Activated CD4-positive, CD25-positive, alpha-beta regulatory T cell (primary cell): Measurements from ENCODE around the gene CGB8.
"Not testable (repeated sequence)": the region's sequence is repeated elsewhere in the genome, so short reads cannot be mapped to it uniquely, and the experiment has no call there.

Source experiments
- DNase-seq, 4 experiments: peaks; one replicate each; lab custom pipeline; 2025; lab: John Stamatoyannopoulos, UW

CGB8 gene

DNA sequence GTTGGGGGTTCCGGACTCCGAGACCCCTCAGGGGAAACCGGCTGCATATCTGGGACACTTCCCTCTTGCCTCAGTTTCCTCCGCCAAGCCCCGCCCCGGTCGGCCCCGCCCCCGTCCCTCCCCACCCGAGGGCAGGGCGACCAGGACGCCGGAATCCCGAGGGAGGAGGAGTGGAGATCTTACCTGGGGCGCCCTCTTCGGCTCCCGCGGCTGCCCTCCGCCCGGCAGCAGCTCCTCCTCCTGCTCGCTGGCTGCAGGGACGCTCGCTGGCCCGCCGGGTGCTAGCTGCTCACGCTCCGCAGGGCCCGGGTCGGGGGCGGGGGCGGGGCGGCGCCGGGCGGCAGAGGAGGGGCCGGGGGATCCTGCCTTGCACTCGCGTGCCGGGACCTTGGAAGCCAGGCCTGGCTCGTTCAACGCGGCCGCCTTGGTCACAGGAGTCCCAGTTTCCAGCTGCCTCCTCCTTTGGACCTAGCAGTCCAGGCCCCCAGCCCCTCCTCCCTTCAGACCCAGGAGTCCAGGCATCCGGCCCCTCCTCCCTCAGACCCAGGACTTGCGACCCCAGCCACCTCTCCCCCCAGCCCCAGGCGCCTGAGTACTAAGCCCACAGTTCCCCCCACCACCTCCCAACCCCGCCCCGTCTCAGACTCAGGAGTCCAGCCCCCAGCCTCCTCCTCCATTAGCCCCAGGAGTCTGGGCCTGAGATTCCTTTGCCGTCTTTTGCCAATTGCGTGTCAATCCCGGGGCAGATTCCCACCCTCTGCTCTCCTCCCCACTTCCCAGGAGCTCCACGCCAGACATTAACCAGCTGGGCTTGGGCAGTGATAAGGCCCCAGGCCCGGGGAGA is 16.1 kb upstream of the CGB8 start, which contains the start of gene NTF4:
NTF4 (minus strand) TSS at position 51 of the 844 bp plus-strand sequence. CDS start 2,821 bp downstream, outside the sequence.
- no peak for DNase-seq

DNA sequence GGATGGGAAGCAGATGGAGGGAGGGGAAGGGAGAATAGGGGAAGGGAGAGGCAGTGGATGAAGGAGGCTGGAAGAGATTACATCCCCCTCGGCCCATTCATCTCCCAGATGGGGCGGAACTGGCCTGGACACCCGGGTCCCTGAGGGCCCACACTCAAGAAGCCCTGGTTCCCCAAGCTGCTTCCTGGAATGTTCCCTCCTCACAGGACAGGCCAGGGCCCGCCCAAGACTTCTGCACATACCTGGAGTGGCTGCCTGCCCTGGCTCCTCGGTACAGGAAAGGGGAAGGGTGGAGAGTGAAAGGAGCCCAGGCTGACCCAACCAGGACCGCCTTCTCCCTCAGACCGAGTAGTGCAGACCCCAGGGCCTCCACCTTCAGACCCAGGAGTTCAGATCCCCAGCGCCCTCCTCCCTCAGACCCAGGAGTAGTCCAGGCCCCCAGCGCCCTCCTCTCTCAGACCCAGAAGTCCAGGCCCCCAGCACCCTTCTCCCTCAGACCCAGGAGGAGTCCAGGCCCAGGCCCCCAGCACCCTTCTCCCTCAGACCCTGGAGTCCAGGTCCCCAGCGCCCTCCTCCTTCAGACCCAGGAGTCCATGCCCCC is 15.2 kb upstream of the CGB8 start:
- no peak for DNase-seq

DNA sequence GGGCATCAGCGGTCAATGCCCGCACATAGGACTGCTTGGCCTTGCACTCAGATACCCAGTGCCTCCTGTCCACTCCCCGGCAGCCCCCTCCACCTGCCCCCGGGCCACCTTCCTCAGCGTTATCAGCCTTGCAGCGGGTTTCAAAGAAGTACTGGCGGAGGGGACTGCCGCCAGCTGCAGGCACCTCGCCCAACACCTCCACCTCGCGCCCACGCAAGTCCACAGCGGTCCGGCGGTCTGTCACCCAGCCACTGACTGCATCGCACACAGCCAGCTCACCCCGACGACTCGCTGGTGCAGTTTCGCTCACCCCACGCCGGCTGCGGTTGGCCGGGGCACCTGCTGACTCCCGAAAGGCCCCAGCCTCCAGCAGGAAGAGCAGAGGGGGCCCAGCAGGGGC is 12.5 kb upstream of the CGB8 start:
- DNase-seq = no peak

DNA sequence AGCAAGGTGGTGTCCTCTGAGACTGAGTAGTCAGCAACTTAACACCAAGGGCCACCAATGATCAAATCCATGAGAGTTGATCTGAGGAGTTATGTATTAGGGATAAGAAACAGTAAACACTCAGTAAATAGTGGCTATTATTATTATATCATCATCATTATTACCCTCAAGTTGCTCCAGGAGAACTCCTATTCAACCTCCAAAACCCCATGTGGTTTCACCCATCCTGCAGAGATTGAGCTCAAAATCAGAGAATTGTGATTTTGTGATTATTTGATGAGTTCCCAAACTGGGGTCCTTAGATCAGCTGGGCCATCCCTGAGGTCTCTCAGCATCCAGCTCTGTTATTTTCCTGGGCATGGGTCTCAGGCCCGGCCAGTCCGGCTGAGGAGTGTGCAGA is 12.1 kb upstream of the CGB8 start:
- no peak for DNase-seq

DNA sequence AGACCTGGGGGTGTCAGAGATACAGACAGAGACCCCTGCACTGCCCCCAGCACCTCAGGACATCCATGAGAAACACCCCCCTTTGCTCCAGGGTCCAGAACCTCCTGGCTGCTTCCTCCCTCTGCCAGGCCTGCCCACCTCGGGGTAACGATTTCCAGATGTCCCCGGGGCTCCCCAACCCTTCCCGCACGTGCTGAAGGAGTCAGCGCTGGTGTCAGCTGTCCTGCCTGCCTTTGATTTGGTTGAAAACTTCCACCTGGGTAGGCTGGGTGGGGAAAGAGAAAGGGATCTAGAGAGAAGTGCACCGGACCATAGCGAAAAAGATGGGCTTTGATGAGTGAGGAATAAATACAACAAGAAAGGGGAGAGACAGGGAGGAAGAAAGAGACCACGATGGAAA is 10.1 kb upstream of the CGB8 start:
- no peak for DNase-seq

DNA sequence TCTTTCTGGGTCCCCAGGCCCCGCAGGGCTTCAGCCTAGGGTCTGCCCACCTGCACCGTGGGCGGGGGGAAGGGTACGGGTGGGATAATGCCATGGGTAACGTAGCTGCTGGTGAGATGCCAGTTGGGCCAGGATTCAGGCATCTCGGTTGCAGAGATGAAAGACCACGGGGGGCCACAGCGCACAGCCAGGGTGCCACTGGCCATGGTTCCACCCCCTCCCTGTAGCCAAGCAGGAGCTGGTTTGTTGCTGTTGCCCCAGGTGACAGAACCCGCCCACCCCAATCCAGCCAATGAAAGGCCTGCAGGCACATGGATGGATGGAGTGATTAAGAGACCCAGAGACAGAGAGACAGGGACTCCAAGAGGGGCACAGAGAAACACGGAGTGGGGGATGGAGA is 9.7 kb upstream of the CGB8 start:
- DNase-seq = no peak

DNA sequence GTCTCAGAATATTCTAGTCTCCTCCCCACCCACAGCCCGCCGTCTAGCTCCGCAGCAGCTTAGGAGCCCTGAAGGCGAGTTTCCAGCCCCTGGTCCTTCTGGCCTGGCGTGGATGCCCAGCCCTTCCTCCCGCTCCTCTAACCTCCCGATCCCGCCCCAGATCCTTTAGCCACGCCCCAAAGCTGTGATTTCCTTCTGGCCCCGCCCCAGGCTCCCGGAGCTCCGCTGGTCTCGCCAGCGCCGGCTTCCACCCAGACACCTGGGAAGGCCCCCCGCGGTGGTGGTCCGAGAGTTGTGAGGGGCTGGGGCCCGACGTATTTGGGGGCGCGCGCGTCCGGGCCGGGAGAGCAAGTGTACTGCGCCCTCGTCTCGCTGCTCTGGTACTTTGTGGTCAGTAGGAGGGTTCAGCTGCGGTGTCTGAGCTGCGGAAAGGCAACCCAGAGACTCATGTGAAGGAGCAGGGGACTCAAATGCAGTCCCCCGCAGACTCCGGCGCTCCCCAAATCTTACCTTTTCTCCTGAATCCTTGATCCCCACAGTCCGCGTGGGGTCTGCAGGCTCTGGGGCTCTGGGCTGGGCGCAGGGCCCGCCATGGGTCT is 8.8 kb upstream of the CGB8 start, which contains the start of gene CGB7:
CGB7 (minus strand) TSS at position 114 of the 599 bp plus-strand sequence. CDS start 2,374 bp downstream, outside the sequence.
- DNase-seq = no peak

DNA sequence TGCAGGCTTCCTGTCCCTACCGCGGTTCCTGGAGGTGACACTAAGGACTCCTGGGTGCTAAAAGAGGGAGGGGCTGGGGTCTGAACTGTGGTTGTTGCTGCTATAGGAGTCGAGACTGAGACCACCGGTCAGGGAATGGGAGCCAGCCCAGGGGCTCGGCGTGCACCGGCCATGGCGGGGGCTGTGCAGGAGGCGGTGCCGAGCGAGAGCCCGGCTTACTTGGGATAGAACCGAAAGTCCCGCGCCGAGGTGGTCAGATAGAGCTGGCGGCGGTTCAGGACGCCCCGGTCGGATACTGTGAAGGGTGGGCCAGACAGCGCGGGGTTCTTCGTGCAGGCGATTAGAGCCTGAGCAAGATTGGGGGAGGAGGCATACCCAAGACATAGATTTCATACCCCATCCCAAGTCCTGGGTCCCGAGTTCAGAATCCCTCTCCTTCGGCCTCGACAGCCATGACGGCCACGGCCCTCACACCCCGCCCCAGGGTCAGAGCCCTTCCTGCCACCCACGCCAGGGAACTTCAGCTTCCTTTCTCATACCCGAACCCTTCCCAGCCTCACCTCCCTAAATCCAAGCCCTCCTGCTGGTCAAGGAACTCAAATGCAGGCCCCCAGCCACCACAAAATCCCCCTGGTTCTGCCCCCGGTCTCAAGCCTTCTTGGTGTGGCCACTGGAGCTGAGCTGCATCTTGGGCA is 8.1 kb upstream of the CGB8 start:
- not testable (repeated sequence) for DNase-seq

DNA sequence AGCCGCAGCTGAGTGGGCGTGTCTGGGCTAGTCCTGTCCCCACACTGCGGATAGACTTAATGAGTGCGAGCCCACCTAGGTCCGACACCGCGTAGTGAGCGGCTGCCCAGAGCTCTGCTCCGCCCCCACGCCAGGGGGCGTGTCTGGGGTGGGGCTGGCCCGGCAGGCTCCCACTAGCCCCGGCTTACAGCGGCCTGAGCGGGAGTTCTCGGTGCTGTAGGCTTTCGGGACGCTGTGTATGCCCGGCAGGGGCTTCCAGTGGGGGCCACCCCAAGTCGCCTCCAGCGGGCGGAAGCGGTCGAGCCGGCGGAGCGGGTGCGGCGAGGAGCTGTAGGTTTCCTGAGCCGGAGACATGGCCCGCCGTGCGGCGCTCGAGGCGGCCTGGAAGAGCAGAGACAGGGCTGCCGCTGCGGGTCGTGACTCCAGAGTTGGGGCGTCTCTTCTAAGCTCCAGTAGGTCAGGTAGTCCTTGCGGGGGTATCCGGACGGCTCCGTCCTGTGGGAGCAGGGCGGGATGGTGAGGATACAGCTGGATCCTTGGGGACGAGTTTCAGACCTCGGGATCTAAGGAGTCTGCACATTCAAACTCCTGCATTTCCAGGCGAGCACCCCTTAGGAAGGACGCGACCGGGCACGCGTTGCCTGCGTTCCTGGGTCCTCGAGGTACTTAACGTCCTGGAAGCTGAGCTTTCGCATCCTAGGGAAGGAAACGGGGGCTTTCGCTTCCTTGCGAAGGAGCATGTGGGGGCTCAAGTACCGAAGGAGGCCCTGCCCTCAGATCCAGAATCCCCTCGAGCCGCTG is 7.4 kb upstream of the CGB8 start:
- DNase-seq = peak in 1 of 4 experiments; percentile 21

DNA sequence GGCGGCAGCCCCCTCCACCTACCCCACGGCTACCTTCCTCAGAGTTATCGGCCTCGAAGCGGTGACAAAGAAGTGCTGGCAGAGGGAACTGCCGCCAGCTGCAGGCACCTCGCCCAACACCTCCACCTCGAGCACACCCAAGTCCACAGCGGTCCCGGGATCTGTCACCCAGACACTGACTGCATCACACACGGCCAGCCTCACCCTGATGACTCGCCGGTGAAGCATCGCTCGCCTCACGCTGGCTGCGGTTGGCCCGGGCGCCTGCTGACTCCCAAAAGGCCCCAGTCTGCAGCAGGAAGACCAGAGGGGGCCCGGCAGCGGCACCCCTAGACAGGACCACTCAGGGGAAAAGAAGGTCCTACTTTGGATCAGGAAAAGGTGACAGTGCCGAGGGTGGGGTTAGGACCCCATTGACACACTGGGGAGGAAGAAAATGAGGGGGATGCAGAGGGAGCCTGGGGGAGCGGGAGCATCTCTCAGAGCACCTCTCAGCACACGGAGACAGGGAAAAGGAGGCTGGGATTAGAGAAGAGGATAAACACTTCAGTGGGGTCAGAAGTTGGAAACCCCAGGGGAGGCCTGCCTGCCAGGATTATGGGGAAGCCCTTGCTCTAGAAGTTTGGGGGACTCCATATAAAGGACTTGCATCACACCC is 1.6 kb upstream of the CGB8 start:
- not testable (repeated sequence) for DNase-seq

DNA sequence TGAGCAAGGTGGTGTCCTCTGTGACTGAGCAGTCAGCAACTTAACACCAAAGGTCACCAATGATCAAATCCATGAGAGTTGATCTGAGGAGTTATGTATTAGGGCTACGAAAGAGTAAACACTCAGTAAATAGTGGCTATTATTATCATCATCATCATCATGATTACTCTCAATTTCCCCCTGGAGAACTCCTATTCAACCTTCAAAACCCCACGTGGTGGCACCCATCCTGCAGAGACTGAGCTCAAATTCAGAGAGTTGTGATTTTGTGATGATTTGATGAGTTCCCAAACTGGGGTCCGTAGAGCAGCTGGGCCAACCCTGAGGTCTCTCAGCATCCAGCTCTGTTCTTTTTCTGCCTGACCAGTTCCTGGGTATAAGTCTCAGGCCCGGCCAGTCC is 923 bp upstream of the CGB8 start:
- DNase-seq = not testable (repeated sequence)

DNA sequence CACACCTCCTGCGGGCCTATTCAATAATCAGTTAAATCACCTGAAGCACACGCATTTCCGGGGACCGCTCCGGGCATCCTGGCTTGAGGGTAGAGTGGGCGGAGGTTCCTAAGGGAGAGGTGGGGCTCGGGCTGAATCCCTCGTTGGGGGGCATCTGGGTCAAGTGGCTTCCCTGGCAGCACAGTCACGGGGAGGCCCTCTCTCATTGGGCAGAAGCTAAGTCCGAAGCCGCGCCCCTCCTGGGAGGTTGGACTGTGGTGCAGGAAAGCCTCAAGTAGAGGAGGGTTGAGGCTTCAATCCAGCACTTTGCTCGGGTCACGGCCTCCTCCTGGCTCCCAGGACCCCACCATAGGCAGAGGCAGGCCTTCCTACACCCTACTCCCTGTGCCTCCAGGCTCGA is 5.4 kb downstream of the CGB8 start, which contains the start of gene CGB5:
CGB5 (plus strand) TSS at position 301 of the 400 bp plus-strand sequence. CDS start 362 bp downstream, outside the sequence.
- not testable (repeated sequence) for DNase-seq

DNA sequence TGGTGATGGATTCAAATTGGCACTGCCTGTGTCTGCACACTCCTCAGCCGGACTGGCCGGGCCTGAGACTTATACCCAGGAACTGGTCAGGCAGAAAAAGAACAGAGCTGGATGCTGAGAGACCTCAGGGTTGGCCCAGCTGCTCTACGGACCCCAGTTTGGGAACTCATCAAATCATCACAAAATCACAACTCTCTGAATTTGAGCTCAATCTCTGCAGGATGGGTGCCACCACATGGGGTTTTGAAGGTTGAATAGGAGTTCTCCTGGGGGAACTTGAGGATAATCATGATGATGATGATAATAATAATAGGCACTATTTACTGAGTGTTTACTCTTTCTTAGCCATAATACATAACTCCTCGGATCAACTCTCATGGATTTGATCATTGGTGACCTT is 6.2 kb downstream of the CGB8 start:
- not testable (repeated sequence) for DNase-seq

DNA sequence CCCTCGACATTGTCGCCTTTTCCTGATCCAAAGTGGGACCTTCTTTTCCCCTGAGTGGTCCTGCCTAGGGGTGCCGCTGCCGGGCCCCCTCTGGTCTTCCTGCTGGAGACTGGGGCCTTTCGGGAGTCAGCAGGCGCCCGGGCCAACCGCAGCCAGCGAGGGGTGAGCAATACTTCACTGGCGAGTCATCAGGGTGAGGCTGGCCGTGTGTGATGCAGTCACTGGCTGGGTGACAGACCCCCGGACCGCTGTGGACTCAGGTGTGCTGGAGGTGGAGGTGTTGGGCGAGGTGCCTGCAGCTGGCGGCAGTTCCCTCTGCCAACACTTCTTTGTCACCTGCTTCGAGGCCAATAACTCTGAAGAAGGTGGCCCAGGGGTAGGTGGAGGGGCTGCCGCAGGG is 6.7 kb downstream of the CGB8 start:
- no peak for DNase-seq

DNA sequence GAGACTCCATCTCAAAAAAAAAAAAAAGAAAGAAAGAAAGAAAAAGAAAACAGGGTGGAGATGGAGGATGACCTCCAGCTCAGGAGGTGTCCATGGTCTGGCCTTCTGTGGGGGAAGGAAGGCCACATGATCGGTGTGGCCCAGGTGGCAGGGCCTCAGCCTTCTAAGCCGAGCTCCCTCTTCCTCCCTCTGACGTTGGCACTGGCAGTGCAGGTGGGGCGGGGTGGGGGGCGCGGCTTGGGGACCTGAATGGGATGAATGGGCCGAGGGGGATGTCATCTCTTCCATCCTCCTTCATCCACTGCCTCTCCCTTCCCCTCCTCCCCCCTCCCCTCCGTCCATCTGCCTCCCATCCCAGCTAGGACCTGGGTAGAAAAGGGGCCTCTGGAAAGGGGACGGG is 9.2 kb downstream of the CGB8 start:
- DNase-seq = not testable (repeated sequence)

DNA sequence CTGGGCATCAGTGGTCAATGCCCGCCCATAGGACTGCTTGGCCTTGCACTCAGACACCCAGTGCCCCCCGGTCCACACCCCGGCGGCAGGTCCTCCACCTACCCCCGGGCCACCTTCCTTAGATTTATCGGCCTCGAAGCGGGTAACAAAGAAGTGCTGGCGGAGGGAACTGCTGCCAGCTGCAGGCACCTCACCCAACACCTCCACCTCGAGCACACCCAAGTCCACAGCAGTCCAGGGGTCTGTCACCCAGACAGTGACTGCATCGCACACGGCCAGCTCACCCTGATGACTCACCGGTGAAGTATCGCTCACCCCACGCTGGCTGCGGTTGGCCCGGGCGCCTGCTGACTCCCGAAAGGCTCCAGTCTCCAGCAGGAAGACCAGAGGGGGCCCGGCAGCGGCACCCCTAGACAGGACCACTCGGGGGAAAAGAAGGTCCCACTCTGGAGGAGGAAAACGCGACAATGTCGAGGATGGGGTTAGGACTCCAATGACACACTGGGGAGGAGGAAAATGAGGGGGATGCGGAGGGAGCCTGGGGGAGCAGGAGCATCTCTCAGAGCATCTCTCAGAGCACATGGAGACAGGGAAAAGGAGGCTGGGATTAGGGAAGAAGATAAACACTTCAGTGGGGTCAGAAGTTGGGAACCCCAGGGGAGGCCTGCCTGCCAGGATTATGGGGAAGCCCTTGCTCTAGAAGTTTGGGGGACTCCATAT is 10.2 kb downstream of the CGB8 start:
- not testable (repeated sequence) for DNase-seq

DNA sequence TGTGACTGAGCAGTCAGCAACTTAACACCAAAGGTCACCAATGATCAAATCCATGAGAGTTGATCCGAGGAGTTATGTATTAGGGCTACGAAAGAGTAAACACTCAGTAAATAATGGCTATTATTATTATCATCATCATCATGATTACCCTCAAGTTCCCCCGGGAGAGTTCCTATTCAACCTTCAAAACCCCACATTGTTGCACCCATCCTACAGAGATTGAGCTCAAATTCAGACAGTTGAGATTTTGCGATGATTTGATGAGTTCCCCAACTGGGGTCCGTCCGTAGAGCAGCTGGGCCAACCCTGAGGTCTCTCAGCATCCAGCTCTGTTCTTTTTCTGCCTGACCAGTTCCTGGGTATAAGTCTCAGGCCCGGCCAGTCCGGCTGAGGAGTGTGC is 10.8 kb downstream of the CGB8 start:
- DNase-seq = not testable (repeated sequence)

DNA sequence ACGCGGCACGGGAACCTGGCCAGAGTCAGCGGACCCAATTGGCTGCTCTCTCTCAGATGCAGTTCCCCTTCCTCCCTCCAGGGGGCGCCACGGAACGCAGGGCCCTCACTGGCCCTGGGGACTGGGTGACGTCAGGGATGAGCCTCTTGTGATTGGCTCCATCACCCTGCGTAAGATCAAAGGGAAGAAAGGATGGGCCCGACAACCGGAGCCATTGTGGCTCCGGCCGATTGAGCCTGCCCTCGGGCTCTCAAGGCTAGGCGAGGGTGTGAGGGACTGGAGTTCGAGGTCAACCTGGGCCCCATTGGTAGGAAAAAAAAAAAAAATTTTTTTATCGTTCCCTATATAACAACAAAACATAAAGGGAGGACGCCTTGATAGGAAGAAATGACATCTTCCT is 12.1 kb downstream of the CGB8 start, which contains the start of gene CGB1:
CGB1 (minus strand) TSS at position 81 of the 400 bp plus-strand sequence. CDS start 184 bp downstream, outside the sequence.
- not testable (repeated sequence) for DNase-seq

DNA sequence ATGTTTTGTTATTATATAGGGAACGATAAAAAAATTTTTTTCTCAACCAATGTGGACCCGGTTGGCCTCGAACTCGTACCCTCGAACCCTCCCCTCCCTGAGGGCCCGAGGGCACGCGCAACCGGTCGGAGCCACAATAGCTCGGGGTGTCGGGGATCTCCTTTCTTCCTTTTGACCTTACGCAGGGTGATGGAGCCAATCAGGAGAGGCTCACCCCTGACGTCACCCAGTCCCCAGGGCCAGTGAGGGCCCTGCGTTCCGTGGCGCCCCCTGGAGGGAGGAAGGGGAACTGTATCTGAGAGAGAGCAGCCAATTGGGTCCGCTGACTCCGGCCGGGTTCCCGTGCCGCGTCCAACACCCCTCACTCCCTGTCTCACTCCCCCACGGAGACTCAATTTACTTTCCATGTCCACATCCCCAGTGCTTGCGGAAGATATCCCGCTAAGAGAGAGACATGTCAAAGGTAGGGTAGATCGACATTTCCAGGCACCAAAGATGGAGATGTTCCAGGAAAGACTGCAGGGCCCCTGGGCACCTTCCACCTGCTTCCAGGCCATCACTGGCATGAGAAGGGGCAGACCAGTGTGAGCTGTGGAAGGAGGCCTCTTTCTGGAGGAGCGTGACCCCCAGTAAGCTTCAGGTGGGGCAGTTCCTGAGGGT is 17.1 kb downstream of the CGB8 start, which contains the start of gene CGB2:
CGB2 (plus strand) TSS at position 249 of the 660 bp plus-strand sequence; CDS start at position 455, 206 bp downstream.
- peak in 1 of 4 experiments; percentile 25 for DNase-seq
